Stimulated activated CD4-positive, alpha-beta T cell treated with anti-CD3 and anti-CD28 coated beads, Interleukin-4, amount 100 ng/mL, for 48 hours (primary cell): ENCODE results near the gene STARD13.

ENCODE experiments used
- DNase-seq, 2 donors: peaks; one replicate each; pipeline ENCODE4 v3.0.0-alpha.2; 2020; ENCODE audit warnings: low read depth in 2 of 2

STARD13 gene

GRCh38 chr13:33307843-33308242 is 22.3 kb upstream of the STARD13 start:
- DNase-seq, result no peak

DNA sequence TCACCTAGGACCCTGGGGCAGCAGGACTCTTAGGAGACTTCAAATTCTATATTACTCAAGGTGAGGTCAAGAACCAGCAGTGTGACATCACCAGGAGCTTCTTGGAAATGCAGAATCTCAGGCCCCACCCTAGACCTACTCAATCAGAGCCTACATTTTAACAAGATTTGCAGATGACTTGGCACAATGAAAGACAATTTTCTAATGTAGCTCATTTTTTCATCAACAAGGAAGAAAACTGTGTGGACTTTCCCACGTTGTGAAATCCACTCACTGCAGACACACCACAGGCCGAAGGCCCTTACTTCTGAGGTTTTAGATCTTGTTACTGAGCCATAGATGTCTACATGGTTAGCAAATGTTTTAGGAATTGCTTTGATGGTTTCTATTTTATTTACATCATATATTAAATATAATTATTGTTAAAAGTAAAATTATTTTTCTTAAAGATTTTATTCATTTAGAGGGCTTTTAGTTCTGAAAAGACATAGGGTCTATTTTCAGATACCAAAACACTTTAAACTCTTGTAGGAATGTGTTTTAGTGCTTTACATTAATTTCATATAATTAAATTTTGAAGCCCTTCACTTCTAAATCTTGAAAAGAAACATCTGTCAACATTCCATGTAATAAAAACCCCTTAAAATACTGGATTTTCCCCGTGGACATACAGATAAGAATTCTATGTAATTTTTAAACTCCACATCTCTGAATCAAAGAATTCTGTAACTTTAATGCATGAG is 18.5 kb upstream of the STARD13 start:
- DNase-seq, result no peak

GRCh38 chr13:33299626-33300025 is 14.1 kb upstream of the STARD13 start:
- no peak for DNase-seq

DNA sequence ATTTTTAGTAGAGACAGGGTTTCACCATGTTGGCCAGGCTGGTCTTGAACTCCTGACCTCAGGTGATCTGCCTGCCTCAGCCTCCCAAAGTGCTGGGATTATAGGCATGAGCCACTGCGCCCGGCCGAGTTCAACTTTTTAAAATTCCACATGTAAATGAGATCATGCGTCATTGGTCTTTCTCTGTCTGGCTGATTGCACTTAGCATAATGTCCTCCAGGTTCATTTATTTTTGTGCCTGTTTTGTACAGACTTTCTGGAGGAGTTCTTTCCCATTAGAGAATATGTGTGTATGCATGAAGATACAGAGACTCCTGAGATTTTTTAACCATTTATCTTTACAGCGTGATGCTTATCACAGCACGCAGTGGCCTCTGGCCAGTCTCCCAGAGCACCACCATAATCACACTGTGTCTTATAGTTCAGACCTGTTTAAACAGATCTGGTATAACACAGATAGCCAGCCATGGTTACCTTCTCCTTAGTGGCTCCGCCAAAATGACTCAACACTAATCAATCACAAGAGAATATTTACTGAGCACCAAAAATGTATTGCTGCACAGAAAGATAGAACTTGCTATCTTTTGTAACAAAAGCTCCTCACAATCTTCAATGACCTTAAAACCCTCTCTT is 11.4 kb upstream of the STARD13 start:
- no peak for DNase-seq

DNA sequence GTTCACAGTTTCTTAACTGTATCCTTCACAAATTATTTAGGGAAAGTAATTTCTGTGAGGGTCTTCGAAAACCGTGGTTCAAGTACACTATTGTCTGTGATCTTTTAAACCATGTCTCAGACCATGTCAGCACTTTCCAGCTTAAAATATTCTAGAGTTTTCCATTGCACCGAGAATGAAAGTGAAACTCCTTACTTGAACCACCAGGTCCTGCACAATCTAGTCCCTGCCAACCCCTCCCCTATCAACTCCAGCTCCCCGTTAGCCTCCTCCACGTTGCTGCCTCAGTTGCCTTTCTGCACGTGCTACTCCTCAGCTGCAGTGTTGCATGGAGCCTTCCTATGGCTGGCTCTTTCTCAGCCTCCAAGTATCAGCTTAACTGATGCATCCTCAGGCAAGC is 7.2 kb upstream of the STARD13 start:
- no peak for DNase-seq

DNA sequence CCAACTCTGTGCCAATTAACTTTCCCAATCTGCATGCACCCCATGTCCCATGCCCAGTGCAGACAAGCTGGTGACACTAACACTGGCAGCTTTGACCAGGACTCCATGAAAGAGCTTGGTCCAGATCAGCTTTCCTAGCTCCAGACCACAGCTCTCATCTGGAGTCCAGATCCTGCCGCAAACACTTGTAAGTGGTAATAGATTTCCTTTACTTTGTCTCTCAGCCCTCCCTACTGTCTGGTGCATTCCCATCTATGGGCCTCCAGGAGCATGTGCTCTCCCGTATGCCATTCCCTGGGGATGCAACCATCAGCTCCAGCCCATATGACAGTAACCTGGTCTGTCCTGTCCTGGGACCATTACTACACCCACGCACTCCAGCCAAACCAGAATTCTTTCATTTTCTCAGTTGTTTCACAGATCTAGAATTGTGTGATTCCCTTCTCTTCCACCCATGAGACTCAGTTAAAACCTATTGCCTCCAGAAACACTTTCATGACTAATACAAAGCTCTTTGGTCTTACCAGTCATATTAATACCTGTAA is 4.9 kb upstream of the STARD13 start:
- DNase-seq, result no peak

GRCh38 chr13:33289966-33290365 is 4.4 kb upstream of the STARD13 start:
- DNase-seq, result no peak

- DNase-seq, result no peak
Measured at GRCh38 chr13:33287142-33287882, 1.8 kb upstream of the STARD13 start.

- no peak for DNase-seq
Measured at GRCh38 chr13:33286128-33286527, 573 bp upstream of the STARD13 start.

DNA sequence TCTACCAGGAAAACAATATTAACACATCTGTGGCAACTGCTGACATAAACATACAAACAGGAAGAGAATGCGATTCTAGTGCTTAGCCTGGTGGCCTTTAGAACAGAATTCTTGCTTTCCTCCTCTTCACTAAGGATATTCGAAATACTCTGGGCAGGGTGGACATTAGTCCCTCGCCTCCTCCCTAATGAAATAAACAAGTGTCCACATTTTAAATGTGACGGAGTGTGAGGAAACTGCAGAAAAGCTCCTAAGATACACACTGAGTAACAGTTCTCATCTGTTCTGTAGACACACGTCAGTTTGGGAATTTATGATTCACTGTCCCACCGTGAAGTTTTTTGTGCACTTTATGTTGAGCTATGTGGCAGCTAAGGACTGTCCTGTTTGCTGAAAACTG is 639 bp downstream of the STARD13 start:
- no peak for DNase-seq

DNA sequence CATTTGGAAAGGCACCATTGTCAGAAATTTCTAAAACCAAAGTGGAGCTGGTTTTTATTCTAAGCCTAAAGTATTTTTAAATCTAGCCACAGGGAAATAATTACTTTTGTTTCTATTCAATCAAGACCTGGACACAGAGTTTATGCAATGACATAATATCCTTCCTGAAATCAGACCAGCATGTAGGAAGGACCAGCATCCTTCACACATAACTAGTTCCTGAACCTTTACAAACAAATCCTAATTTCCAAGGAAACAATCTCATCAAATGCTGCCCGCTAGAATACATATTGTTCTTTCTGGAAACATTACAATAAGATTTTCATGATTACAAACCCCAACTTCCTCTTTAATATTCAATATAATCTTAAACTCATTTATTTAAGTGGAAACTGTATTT is 1.5 kb downstream of the STARD13 start:
- no peak for DNase-seq

DNA sequence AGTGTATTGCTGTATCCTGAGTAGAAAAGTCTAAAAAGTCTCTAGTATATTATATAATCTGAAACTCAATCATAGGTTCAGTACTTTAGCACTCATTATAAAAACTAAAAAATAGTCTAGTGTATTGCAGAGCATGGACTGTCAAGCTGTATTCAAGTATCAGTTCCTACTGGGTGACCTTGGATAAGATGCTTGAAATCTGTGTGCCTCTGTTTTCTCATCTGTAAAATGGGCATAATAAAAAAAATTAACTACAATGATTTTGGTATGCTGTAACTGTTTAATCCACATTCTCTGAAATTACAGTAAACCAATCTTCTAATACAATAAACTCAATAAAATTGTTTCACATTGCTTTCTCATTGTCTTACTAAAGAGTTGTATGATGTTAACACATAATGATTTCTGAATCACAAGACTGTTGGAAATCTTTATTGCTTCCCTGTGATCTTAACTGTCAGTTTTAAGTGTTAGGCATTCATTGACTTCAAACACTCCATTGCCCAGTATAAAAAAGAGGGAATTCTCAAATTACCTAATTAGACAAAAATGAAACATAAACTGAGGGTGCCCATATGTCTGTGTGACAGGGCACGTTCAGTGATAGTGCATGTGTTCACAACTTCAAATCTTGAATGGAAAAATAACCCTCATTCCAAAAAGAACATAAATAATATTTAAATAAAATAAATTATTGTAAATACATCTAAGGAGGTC is 2.2 kb downstream of the STARD13 start:
- no peak for DNase-seq

DNA sequence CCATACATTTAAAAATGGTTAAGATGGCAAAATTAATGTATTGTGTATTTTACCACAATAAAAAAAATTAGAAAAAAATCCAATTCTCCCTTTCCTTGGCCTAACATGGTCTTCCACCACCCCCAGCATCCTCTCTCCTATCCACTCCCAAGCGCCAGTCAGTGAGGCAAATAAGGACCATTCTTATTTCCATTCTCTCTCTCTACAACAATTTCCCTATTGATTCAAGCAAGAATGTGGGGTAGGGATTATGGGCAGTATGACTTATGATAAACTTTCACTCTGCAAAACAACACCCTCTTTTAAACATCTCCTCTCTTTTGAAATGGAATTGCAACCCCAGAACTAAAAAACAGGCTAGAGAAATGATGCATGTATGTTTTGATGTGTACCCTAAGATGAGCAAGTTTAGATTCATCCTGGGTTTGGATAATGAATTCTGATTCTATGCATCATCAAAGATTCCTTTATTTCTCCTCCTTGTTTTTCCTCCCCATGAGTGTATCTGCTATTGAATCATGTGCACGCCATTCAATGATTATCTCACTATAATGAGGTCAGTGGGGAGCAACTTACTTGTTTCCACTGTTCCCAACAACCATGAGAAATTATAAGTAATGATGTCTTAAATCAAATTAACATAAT is 3.5 kb downstream of the STARD13 start:
- no peak for DNase-seq

GRCh38 chr13:33280923-33281322 is 4.6 kb downstream of the STARD13 start:
- no peak for DNase-seq

- no peak for DNase-seq
Measured at GRCh38 chr13:33280279-33280905, 5.2 kb downstream of the STARD13 start.

GRCh38 chr13:33279414-33280278 is 5.9 kb downstream of the STARD13 start:
- no peak for DNase-seq

- no peak for DNase-seq
Measured at GRCh38 chr13:33278913-33279312, 6.6 kb downstream of the STARD13 start.

GRCh38 chr13:33277946-33278345 is 7.6 kb downstream of the STARD13 start:
- no peak for DNase-seq

DNA sequence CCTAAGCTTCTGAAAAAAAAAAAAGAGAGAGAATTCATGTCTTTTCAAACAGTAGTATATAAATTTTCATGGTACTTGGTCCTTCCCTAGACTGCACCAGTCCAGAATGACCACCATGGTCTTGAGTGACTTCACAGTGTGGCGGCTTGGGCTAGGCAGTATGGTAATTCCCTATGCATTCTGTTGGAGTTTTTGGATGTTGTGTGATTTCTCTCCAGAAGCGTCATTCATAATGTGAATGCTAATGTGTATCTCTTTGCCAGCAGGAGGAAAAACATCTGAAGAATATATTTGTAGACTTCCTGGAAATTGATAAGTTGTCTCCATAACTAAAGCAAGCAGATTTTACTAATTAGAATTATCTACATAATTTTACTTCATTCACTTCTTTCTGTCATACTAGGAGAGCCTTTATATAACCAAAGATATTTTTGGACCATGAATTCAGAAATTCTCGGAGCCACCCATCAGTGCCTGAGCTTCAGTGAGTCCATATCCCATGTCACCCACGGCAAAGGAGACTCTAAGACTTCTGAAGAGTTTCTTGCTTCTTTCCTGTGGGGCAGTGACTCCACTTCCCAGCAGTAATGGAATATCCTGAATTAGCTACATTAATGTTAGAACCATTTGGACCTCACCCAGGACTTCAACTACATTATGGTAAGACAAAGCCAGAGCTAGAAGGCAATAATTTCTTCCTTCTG is 8.4 kb downstream of the STARD13 start:
- DNase-seq, result no peak
